Measurements from ENCODE around the gene NTRK3. TPM values are rescaled to one million over a fixed set of nuclear protein-coding genes. Genes with fewer than 3 reads are reported as not detected.

Gene NTRK3
- total RNA-seq, 1 donor from 2014 or later: not detected

GRCh38 chr15:88089024-88089620, 167.4 kb downstream of the NTRK3 start:
- no peak for TF ChIP-seq CTCF (IDR thresholded peaks at IDR 0.05)
- Mint-ChIP-seq H3K27ac (no peak overlapping the region), H3K9me3 (no peaks in the 10 kb centered on the region), H3K4me3 (no peak overlapping the region), H3K4me1 (no peaks in the 10 kb centered on the region), H3K27me3 (no peaks in the 10 kb centered on the region), H3K36me3 (ENCODE audit: low read depth) (no peaks in the 10 kb centered on the region)
- no peak for DNase-seq
- ChIA-PET CTCF (no interaction called here), POLR2A (no interaction called here)
- intact Hi-C loops (cut with micrococcal nuclease): no loop called here
- ATAC-seq (ENCODE audit: low read depth): no peak

GRCh38 chr15:88083811-88084760, 172.5 kb downstream of the NTRK3 start:
- DNase-seq: no peak
- TF ChIP-seq CTCF (IDR thresholded peaks at IDR 0.05): no peak
- H3K4me3 Mint-ChIP-seq: no peak overlapping the region
- ChIA-PET POLR2A (no interaction called here), CTCF (no interaction called here)
- no peaks in the 10 kb centered on the region for H3K27me3 Mint-ChIP-seq
- no peak overlapping the region for H3K27ac Mint-ChIP-seq
- no peak for ATAC-seq (ENCODE audit: low read depth)
- H3K4me1 Mint-ChIP-seq: no peaks in the 10 kb centered on the region
- H3K36me3 Mint-ChIP-seq (ENCODE audit: low read depth): no peaks in the 10 kb centered on the region
- no peaks in the 10 kb centered on the region for H3K9me3 Mint-ChIP-seq
- intact Hi-C loops (cut with micrococcal nuclease): no loop called here

- no peaks in the 10 kb centered on the region for H3K4me1 Mint-ChIP-seq
- intact Hi-C loops (cut with micrococcal nuclease): no loop called here
- ATAC-seq (ENCODE audit: low read depth) (no peak), DNase-seq (no peak)
- ChIA-PET POLR2A (no interaction called here), CTCF (no interaction called here)
- H3K27ac Mint-ChIP-seq: no peak overlapping the region
- H3K27me3 Mint-ChIP-seq: no peaks in the 10 kb centered on the region
- TF ChIP-seq CTCF (IDR thresholded peaks at IDR 0.05): no peak
- H3K36me3 Mint-ChIP-seq (ENCODE audit: low read depth): no peaks in the 10 kb centered on the region
- no peak overlapping the region for H3K4me3 Mint-ChIP-seq
- no peaks in the 10 kb centered on the region for H3K9me3 Mint-ChIP-seq
Measured at GRCh38 chr15:88080616-88081015, 175.9 kb downstream of the NTRK3 start.

- Mint-ChIP-seq H3K27ac (no peak overlapping the region), H3K36me3 (ENCODE audit: low read depth) (no peaks in the 10 kb centered on the region), H3K9me3 (no peaks in the 10 kb centered on the region), H3K27me3 (no peaks in the 10 kb centered on the region), H3K4me3 (no peak overlapping the region), H3K4me1 (no peaks in the 10 kb centered on the region)
- intact Hi-C loops (cut with micrococcal nuclease): no loop called here
- no peak for DNase-seq
- ChIA-PET CTCF (no interaction called here), POLR2A (no interaction called here)
- ATAC-seq (ENCODE audit: low read depth): no peak
- TF ChIP-seq CTCF (IDR thresholded peaks at IDR 0.05): no peak
Measured at GRCh38 chr15:88077296-88078020, 179.1 kb downstream of the NTRK3 start.

GRCh38 chr15:88076328-88076727, 180.2 kb downstream of the NTRK3 start:
- Mint-ChIP-seq H3K27me3 (no peaks in the 10 kb centered on the region), H3K4me1 (no peaks in the 10 kb centered on the region), H3K9me3 (no peaks in the 10 kb centered on the region), H3K4me3 (no peak overlapping the region), H3K36me3 (ENCODE audit: low read depth) (no peaks in the 10 kb centered on the region), H3K27ac (no peak overlapping the region)
- ChIA-PET CTCF (no interaction called here), POLR2A (no interaction called here)
- DNase-seq: no peak
- ATAC-seq (ENCODE audit: low read depth): no peak
- intact Hi-C loops (cut with micrococcal nuclease): no loop called here
- no peak for TF ChIP-seq CTCF (IDR thresholded peaks at IDR 0.05)

All from activated B cell treated with CpG ODN at 0.5 μM for 24 hours (primary cell).